IMR-90 (cell line): ENCODE measurements around the gene GTSE1. TPM values are rescaled to one million over a fixed set of nuclear protein-coding genes. Genes with fewer than 3 reads are reported as not detected.

Experiments
- ATAC-seq: fragments of 200-7000 bp; cut with Tn5 transposase; 2 replicates; pipeline ENCODE4 v1.9.1; 2020; ENCODE audit warnings: low read depth, mild to moderate bottlenecking, moderate library complexity
- BruUV-seq: library from RNA; stranded (reverse); fragments of 400-500 nt; replicated peaks from 2 replicates; lab custom pipeline; 2021; lab: Mats Ljungman, UMichigan
- CTCF ChIA-PET: fragments of 300-600 bp; formaldehyde crosslinking; extraction: SDS; loops from one replicate; lab custom pipeline; 2021; ENCODE audit warnings: antibody characterized with exemption; lab: Yijun Ruan, JAX
- POLR2A ChIA-PET: fragments of 300-600 bp; sonication (Branson Sonifier 250); formaldehyde crosslinking; loops from one replicate; lab custom pipeline; 2022; ENCODE audit warnings: antibody characterized with exemption; ENCODE audit not compliant: unreplicated experiment; lab: Charles Lee
- DNase-seq: peaks from one replicate; pipeline ENCODE4 v3.0.0; 2013
- H2AFZ ChIP-seq: replicated peaks from 2 replicates; pipeline ENCODE3; 2013; ENCODE audit warnings: low read length, mild to moderate bottlenecking; ENCODE audit not compliant: poor library complexity
- H2AK5ac ChIP-seq: 2 replicates; pipeline ENCODE4 v1.6.1; 2013; ENCODE audit warnings: low read depth, low read length, inconsistent platforms
- H2AK9ac ChIP-seq: replicated peaks from 2 replicates; pipeline ENCODE3; 2013; ENCODE audit warnings: mild to moderate bottlenecking, low read depth, low read length, moderate library complexity; ENCODE audit not compliant: poor library complexity
- H2BK120ac ChIP-seq: 2 replicates; pipeline ENCODE4 v1.6.1; 2013; ENCODE audit warnings: low read depth, low read length, inconsistent platforms
- H2BK15ac ChIP-seq: 3 replicates; pipeline ENCODE4 v1.6.1; 2013; ENCODE audit warnings: low read depth, low read length, inconsistent platforms
- H2BK20ac ChIP-seq: 2 replicates; pipeline ENCODE4 v1.6.1; 2013; ENCODE audit warnings: low read depth, mild to moderate bottlenecking, inconsistent platforms, low read length, moderate library complexity
- H2BK5ac ChIP-seq: 2 replicates; pipeline ENCODE4 v1.6.1; 2013; ENCODE audit warnings: mild to moderate bottlenecking, low read depth, low read length, inconsistent platforms; ENCODE audit not compliant: poor library complexity, severe bottlenecking
- H3K14ac ChIP-seq: replicated peaks from 2 replicates; pipeline ENCODE4 v1.6.1; 2013; ENCODE audit warnings: low read depth, low read length, inconsistent platforms
- H3K18ac ChIP-seq: 2 replicates; pipeline ENCODE4 v1.6.1; 2013; ENCODE audit warnings: low read depth, low read length, control low read depth
- H3K23ac ChIP-seq: 2 replicates; pipeline ENCODE4 v1.6.1; 2013; ENCODE audit warnings: low read depth, low read length, inconsistent platforms
- H3K27ac ChIP-seq: 2 replicates; pipeline ENCODE4 v1.5.1; 2013; ENCODE audit warnings: mild to moderate bottlenecking, control low read depth, low read length; ENCODE audit not compliant: insufficient read depth
- H3K27me3 ChIP-seq: 2 replicates; pipeline ENCODE4 v1.6.1; 2013; ENCODE audit warnings: low read length; ENCODE audit not compliant: control insufficient read depth, insufficient read depth
- H3K36me3 ChIP-seq: 2 replicates; pipeline ENCODE4 v1.6.1; 2013; ENCODE audit warnings: low read length, mixed read lengths; ENCODE audit not compliant: control insufficient read depth, insufficient read depth
- H3K4ac ChIP-seq: 2 replicates; pipeline ENCODE4 v1.6.1; 2013; ENCODE audit warnings: low read depth, low read length, inconsistent platforms
- H3K4me1 ChIP-seq: 2 replicates; pipeline ENCODE4 v1.6.1; 2013; ENCODE audit warnings: low read length, mixed read lengths; ENCODE audit not compliant: control insufficient read depth, insufficient read depth
- H3K4me2 ChIP-seq: 2 replicates; pipeline ENCODE4 v1.6.1; 2013; ENCODE audit warnings: low read depth, mild to moderate bottlenecking, control low read depth, low read length, moderate library complexity
- H3K4me3 ChIP-seq: 2 replicates; pipeline ENCODE4 v1.5.1; 2013; ENCODE audit warnings: low read depth, mild to moderate bottlenecking, control low read depth, low read length, moderate library complexity; ENCODE audit not compliant: insufficient read depth
- H3K56ac ChIP-seq: 2 replicates; pipeline ENCODE4 v1.6.1; 2013; ENCODE audit warnings: low read length, inconsistent platforms; ENCODE audit not compliant: insufficient read depth; ENCODE audit errors: extremely low read depth
- H3K79me1 ChIP-seq, 2 experiments: 2 replicates each; pipeline ENCODE4 v1.6.1; 2013; ENCODE audit warnings: low read length in 2 of 2, inconsistent platforms in 1 of 2, low read depth in 1 of 2
- H3K9ac ChIP-seq: 2 replicates; pipeline ENCODE4 v1.6.1; 2013; ENCODE audit warnings: low read depth, low read length, control low read depth
- H3K9me1 ChIP-seq: 2 replicates; pipeline ENCODE4 v1.6.1; 2013; ENCODE audit warnings: low read length, inconsistent platforms; ENCODE audit not compliant: insufficient read depth
- H3K9me3 ChIP-seq: 2 replicates; pipeline ENCODE4 v1.6.1; 2013; ENCODE audit warnings: low read length; ENCODE audit not compliant: control insufficient read depth, insufficient read depth
- H4K20me1 ChIP-seq: 2 replicates; pipeline ENCODE4 v1.6.1; 2013; ENCODE audit warnings: low read length, inconsistent platforms; ENCODE audit not compliant: insufficient read depth
- H4K5ac ChIP-seq: 2 replicates; pipeline ENCODE4 v1.6.1; 2013; ENCODE audit warnings: mild to moderate bottlenecking, low read depth, low read length, control low read depth
- H4K8ac ChIP-seq, 2 experiments: 2 replicates each; pipeline ENCODE4 v1.6.1; 2013; ENCODE audit warnings: low read depth in 2 of 2, low read length in 2 of 2, control low read depth in 1 of 2, inconsistent platforms in 1 of 2
- H4K91ac ChIP-seq: 2 replicates; pipeline ENCODE4 v1.6.1; 2013; ENCODE audit warnings: low read depth, low read length, inconsistent platforms; ENCODE audit not compliant: insufficient read depth
- BHLHE40 ChIP-seq: fragments of 150-350 bp; IDR thresholded peaks from 2 replicates; pipeline ENCODE4 v1.6.1; 2016; ENCODE audit warnings: mild to moderate bottlenecking, low read depth, low read length
- CEBPB ChIP-seq: IDR thresholded peaks from 2 replicates; pipeline ENCODE4 v1.6.1; 2012; ENCODE audit warnings: low read depth, low read length, improper control_type of control experiment
- CHD1 ChIP-seq: IDR thresholded peaks from 2 replicates; pipeline ENCODE4 v1.6.1; 2012; ENCODE audit warnings: low read depth, low read length, improper control_type of control experiment
- ELK1 ChIP-seq: fragments of 150-350 bp; IDR thresholded peaks from 2 replicates; pipeline ENCODE4 v1.6.1; 2016; ENCODE audit warnings: low read depth, mild to moderate bottlenecking, low read length, moderate library complexity, borderline replicate concordance
- FOS ChIP-seq: fragments of 150-350 bp; IDR thresholded peaks from 2 replicates; pipeline ENCODE4 v1.6.1; 2016; ENCODE audit warnings: low read depth, low read length
- MAFK ChIP-seq: IDR thresholded peaks from 2 replicates; pipeline ENCODE4 v1.6.1; 2012; ENCODE audit warnings: low read depth, low read length, improper control_type of control experiment
- MAZ ChIP-seq: IDR thresholded peaks from 2 replicates; pipeline ENCODE4 v1.6.1; 2012; ENCODE audit warnings: low read depth, mild to moderate bottlenecking, low read length, improper control_type of control experiment, moderate library complexity, borderline replicate concordance
- MXI1 ChIP-seq: IDR thresholded peaks from 2 replicates; pipeline ENCODE4 v1.6.1; 2012; ENCODE audit warnings: low read depth, mild to moderate bottlenecking, low read length, moderate library complexity, borderline replicate concordance
- NFE2L2 ChIP-seq: fragments of 150-350 bp; IDR thresholded peaks from 2 replicates; pipeline ENCODE4 v1.6.1; 2016; ENCODE audit warnings: low read depth, mild to moderate bottlenecking, low read length
- POLR2A ChIP-seq: IDR thresholded peaks from 2 replicates; pipeline ENCODE4 v1.6.1; 2012; ENCODE audit warnings: mild to moderate bottlenecking, low read depth, low read length
- RAD21 ChIP-seq: IDR thresholded peaks from 2 replicates; pipeline ENCODE4 v1.6.1; 2012; ENCODE audit warnings: low read length, improper control_type of control experiment
- RCOR1 ChIP-seq: IDR thresholded peaks from 2 replicates; pipeline ENCODE4 v1.6.1; 2012; ENCODE audit warnings: mild to moderate bottlenecking, low read length, improper control_type of control experiment; ENCODE audit not compliant: insufficient replicate concordance
- RFX5 ChIP-seq: IDR thresholded peaks from 2 replicates; pipeline ENCODE4 v1.8.0; 2012; ENCODE audit warnings: low read depth, mild to moderate bottlenecking, low read length, moderate library complexity
- SMC3 ChIP-seq: fragments of 150-350 bp; IDR thresholded peaks from 2 replicates; pipeline ENCODE4 v1.6.1; 2016; ENCODE audit warnings: low read depth, mild to moderate bottlenecking, antibody characterized with exemption, low read length, moderate library complexity
- USF2 ChIP-seq: fragments of 150-350 bp; IDR thresholded peaks from 2 replicates; pipeline ENCODE4 v1.6.1; 2017; ENCODE audit warnings: mild to moderate bottlenecking, antibody characterized with exemption, low read length, low read depth
- WGBS, 2 experiments: methylation state at CpG; one replicate each; pipeline versions ENCODE4 v1.1.5 to v1.1.7; 2013; ENCODE audit warnings: missing lambda C conversion rate in 2 of 2; ENCODE audit not compliant: insufficient read length in 1 of 2; ENCODE audit errors: extremely low coverage in 2 of 2; 5-methylcytosine and 5-hydroxymethylcytosine counted together
- dilution Hi-C: fragments of 300-500 bp; cut with HindIII; formaldehyde crosslinking; loops from one replicate; pipeline ENCODE4 v1.14.3; 2018; ENCODE audit warnings: low sequenced_read_pairs; ENCODE audit not compliant: unreplicated experiment
- in situ Hi-C: fragments of 300-500 bp; cut with MboI; formaldehyde crosslinking; loops from 3 replicates; pipeline ENCODE4 v1.14.3; 2019; ENCODE audit warnings: low sequenced_read_pairs, inconsistent platforms, mixed read lengths
- intact Hi-C: fragments of 100-400 bp; cut with micrococcal nuclease; formaldehyde crosslinking; loops from 2 replicates; pipeline ENCODE4 v1.10.0; 2022
- polyA plus RNA-seq, 3 experiments: library from polyadenylated mRNA; depleted of rRNA; stranded (reverse); fragments of >200 nt; gene quantifications; 2 replicates each; pipeline ENCODE4 v1.2.3, GENCODE V29; 2012; ENCODE audit warnings: low replicate concordance in 1 of 3
- total RNA-seq: library from RNA; depleted of rRNA; stranded (reverse); fragments of >200 nt; gene quantifications from 2 replicates; pipeline ENCODE4 v1.2.3, GENCODE V29; 2012
- TF ChIP-seq, protein P1 (sequence below): conservative IDR thresholded peaks from 2 replicates; pipeline ENCODE4 v1.5.1; 2012; ENCODE audit warnings: mild to moderate bottlenecking, low read depth, low read length, improper control_type of control experiment

GTSE1 gene
- total and polyA plus RNA-seq, 2 of the 4 experiments (the other 2 are of a cell fraction) = 5.9 to 17.1 TPM

DNA sequence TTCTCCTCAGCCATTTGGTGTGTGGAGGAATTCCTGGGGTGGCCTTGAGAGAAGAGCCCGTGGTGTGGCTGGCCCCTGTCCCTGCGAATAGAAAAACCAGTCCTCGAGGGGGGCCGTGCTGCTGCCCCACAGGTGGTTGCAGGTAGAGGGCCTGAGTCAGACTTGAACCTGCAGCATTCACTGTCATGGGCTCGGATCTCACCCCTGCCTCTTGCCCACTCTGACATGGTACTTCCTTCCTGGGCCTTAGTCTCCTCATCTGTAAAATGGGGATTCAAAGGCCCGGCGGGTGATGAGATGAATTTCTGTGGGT is 58.3 kb downstream of the GTSE1 start:
- no TSS peak for BruUV-seq
- Histone ChIP-seq H2AK9ac (peak overlapping the region; percentile 9), H3K27me3 (no peaks in the 10 kb centered on the region), H2BK5ac (no peak overlapping the region), H3K14ac (no peak overlapping the region), H3K9me3 (no peaks in the 10 kb centered on the region), H4K20me1 (peaks cover 27% of the 10 kb centered on the region), H3K4me1 (no peaks in the 10 kb centered on the region), H2AK5ac (no peak overlapping the region), H3K9ac (no peak overlapping the region), H3K18ac (no peak overlapping the region), H2BK15ac (no peak overlapping the region), H3K27ac (no peak overlapping the region), H2BK120ac (no peak overlapping the region), H2AFZ (no peak overlapping the region), H4K5ac (no peak overlapping the region), H4K91ac (no peak overlapping the region), H3K4me3 (no peak overlapping the region), H3K23ac (no peak overlapping the region), H4K8ac (no peak overlapping the region), H3K79me1 (no peaks in the 10 kb centered on the region; a peak in 2 of 4 replicates), H3K4ac (no peak overlapping the region), H2BK20ac (no peak overlapping the region), H3K36me3 (peaks cover 65% of the 10 kb centered on the region), H3K9me1 (no peaks in the 10 kb centered on the region), H3K4me2 (no peak overlapping the region), H3K56ac (no peak overlapping the region)
- ChIA-PET POLR2A (no interaction called here), CTCF (interaction anchor here (1.9 kb wide), 1 partner anchor 19 kb away, joined by 4 read pairs; no protein-coding TSS in a partner anchor)
- ATAC-seq (no peak), DNase-seq (no peak)
- intact Hi-C loops (loop anchor here (1.0 kb wide), 1 partner anchor 187 kb away; no protein-coding TSS in a partner anchor), in situ Hi-C loops (no loop called here), dilution Hi-C loops (no loop called here)
- no CpG with 5 or more reads among the region's 7 CpGs for WGBS, 2 experiments
- TF ChIP-seq, protein P1, sequence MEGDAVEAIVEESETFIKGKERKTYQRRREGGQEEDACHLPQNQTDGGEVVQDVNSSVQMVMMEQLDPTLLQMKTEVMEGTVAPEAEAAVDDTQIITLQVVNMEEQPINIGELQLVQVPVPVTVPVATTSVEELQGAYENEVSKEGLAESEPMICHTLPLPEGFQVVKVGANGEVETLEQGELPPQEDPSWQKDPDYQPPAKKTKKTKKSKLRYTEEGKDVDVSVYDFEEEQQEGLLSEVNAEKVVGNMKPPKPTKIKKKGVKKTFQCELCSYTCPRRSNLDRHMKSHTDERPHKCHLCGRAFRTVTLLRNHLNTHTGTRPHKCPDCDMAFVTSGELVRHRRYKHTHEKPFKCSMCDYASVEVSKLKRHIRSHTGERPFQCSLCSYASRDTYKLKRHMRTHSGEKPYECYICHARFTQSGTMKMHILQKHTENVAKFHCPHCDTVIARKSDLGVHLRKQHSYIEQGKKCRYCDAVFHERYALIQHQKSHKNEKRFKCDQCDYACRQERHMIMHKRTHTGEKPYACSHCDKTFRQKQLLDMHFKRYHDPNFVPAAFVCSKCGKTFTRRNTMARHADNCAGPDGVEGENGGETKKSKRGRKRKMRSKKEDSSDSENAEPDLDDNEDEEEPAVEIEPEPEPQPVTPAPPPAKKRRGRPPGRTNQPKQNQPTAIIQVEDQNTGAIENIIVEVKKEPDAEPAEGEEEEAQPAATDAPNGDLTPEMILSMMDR = no peak
- no peak for TF ChIP-seq USF2
- no peak for TF ChIP-seq MAZ
- TF ChIP-seq BHLHE40 = no peak
- no peak for TF ChIP-seq SMC3
- no peak for TF ChIP-seq ELK1
- no peak for TF ChIP-seq RCOR1
- no peak for TF ChIP-seq CEBPB
- TF ChIP-seq FOS = no peak
- TF ChIP-seq RFX5 = no peak
- TF ChIP-seq MXI1 = no peak
- no peak for TF ChIP-seq MAFK
- no peak for TF ChIP-seq CHD1
- TF ChIP-seq NFE2L2 = no peak
- TF ChIP-seq RAD21 = no peak
- no peak for TF ChIP-seq POLR2A
